SK-N-MC (cell line): ENCODE data around the gene GPR139.

Source experiments
- EZH2 ChIP-seq: fragments of 200-600 bp; sonication (generic); IDR thresholded peaks from one replicate; pipeline ENCODE4 v1.6.1; 2017; ENCODE audit warnings: antibody characterized with exemption
- FOXP2 ChIP-seq: optimal IDR thresholded peaks from 2 replicates; pipeline ENCODE3; 2011; ENCODE audit warnings: mild to moderate bottlenecking, moderate library complexity; ENCODE audit not compliant: insufficient read depth; ENCODE audit errors: extremely low read length, control extremely low read depth
- POLR2AphosphoS5 ChIP-seq: IDR thresholded peaks from 2 replicates; pipeline ENCODE4 v1.6.1; 2012; ENCODE audit warnings: mild to moderate bottlenecking, low read depth, low read length, borderline replicate concordance

DNA sequence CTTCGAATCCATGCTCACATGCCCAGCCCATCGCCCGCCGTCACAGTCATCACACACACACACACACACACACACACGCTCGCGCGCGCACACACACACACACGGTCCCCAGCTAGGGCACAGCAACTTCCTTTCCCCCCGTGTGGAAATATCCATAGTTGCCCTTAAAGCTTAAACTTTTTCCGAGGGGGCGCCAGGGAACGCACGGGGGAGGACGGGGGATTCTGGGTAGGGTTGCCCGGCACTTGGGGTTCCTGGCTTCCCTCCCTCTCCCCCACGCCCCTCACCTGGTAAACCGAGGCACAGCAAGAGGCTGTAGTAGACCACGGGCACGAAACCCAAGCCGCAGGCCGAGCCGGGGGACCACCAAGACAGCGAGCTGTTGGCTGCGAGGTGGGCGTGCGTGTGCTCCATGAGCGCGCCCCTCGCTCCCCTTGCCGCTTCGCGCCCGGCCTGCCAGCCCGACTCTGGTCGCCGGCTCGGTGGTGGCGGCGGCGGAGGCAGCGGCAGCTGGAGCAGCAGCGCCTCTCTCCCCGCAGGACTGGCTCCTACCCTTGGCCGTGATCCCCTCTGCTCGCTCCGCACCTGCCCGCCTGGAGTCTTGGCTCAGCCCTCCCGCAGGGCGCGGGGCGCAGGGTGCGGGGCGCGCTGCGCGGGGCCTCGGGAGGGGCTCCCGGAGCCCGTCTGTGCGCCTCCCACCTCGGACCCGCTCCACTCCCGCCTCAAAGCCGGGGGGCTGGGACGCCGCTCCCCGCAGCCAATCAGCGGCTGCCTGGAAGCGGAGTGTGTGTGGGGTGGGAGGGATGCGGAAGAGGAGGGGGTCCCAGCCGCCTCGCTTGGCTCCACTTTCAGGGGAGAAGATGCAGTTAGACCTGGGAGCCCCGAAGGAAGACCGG, at the start of gene GPR139:
- TF ChIP-seq POLR2AphosphoS5 (no peak), EZH2 (peak; percentile 17), FOXP2 (no peak)
